GM12801 (cell line): ENCODE results near the gene DEPDC4.

Experiments
- CTCF ChIP-seq: IDR thresholded peaks from one replicate; pipeline ENCODE4 v1.5.1; 2011; ENCODE audit warnings: control low read depth; ENCODE audit not compliant: insufficient read length; ENCODE audit errors: extremely low read depth

The DEPDC4 gene

GRCh38 chr12:100266585-100266834 is 369 bp downstream of the DEPDC4 start:
- no peak for TF ChIP-seq CTCF

GRCh38 chr12:100265732-100266584 is 921 bp downstream of the DEPDC4 start:
- no peak for TF ChIP-seq CTCF

GRCh38 chr12:100263131-100263530 is 3.7 kb downstream of the DEPDC4 start:
- no peak for TF ChIP-seq CTCF

GRCh38 chr12:100258127-100258526 is 8.8 kb downstream of the DEPDC4 start:
- no peak for TF ChIP-seq CTCF

GRCh38 chr12:100254876-100255275 is 12.0 kb downstream of the DEPDC4 start:
- no peak for TF ChIP-seq CTCF

- TF ChIP-seq CTCF: no peak
These were observed 13.4 kb downstream of the DEPDC4 start for GRCh38 chr12:100253437-100253836.

GRCh38 chr12:100251917-100252316 is 15.0 kb downstream of the DEPDC4 start:
- TF ChIP-seq CTCF: no peak
